SK-N-SH treated with all-trans-retinoic acid at 6 μM for 48 hours (cell line): ENCODE measurements around the gene BECN2.

Experiments
- ATAC-seq: fragments of 200-7000 bp; cut with Tn5 transposase; 3 replicates; pipeline ENCODE4 v1.9.1; 2020; ENCODE audit warnings: mild to moderate bottlenecking, moderate library complexity
- ARNTL ChIP-seq: fragments of 450-650 bp; formaldehyde crosslinking; IDR thresholded peaks from 2 replicates; pipeline ENCODE4 v1.5.0; 2020; ENCODE audit warnings: low read depth, mild to moderate bottlenecking, moderate library complexity, borderline replicate concordance
- BACH2 ChIP-seq: fragments of 250-450 bp; sonication (Bioruptor Pico); IDR thresholded peaks from 2 replicates; pipeline ENCODE4 v1.9.0; 2021; ENCODE audit warnings: mild to moderate bottlenecking, borderline replicate concordance
- CREB5 ChIP-seq: fragments of 250-450 bp; sonication (Bioruptor Pico); IDR thresholded peaks from 2 replicates; pipeline ENCODE4 v1.5.1; 2020; ENCODE audit warnings: low read depth, mild to moderate bottlenecking, moderate library complexity
- CSDC2 ChIP-seq: fragments of 250-450 bp; sonication (Bioruptor Pico); IDR thresholded peaks from 2 replicates; pipeline ENCODE4 v1.5.0; 2020; ENCODE audit warnings: mild to moderate bottlenecking, moderate library complexity
- CSRNP3 ChIP-seq: fragments of 250-450 bp; sonication (Bioruptor Pico); IDR thresholded peaks from 2 replicates; pipeline ENCODE4 v1.5.1; 2021; ENCODE audit warnings: mild to moderate bottlenecking, moderate library complexity
- ESRRG ChIP-seq: fragments of 250-450 bp; sonication (Bioruptor Pico); IDR thresholded peaks from 2 replicates; pipeline ENCODE4 v1.6.1; 2021; ENCODE audit warnings: mild to moderate bottlenecking
- GLIS3 ChIP-seq: fragments of 250-450 bp; sonication (Bioruptor Pico); IDR thresholded peaks from 2 replicates; pipeline ENCODE4 v1.5.0; 2020; ENCODE audit warnings: mild to moderate bottlenecking, moderate library complexity
- ISL1 ChIP-seq: fragments of 250-450 bp; sonication (Bioruptor Pico); IDR thresholded peaks from 2 replicates; pipeline ENCODE4 v2.1.2; 2022; ENCODE audit warnings: mild to moderate bottlenecking, moderate library complexity
- OSR1 ChIP-seq: fragments of 250-450 bp; sonication (Bioruptor Pico); IDR thresholded peaks from 2 replicates; pipeline ENCODE4 v1.8.0; 2022; ENCODE audit warnings: moderate library complexity, mild to moderate bottlenecking, inconsistent platforms
- PATZ1 ChIP-seq: fragments of 250-450 bp; sonication (Bioruptor Pico); IDR thresholded peaks from 2 replicates; pipeline ENCODE4 v1.8.0; 2020; ENCODE audit warnings: mild to moderate bottlenecking, moderate library complexity, borderline replicate concordance
- POU6F1 ChIP-seq: fragments of 250-450 bp; sonication (Bioruptor Pico); IDR thresholded peaks from 2 replicates; pipeline ENCODE4 v1.8.0; 2021; ENCODE audit warnings: low read depth, mild to moderate bottlenecking, moderate library complexity, borderline replicate concordance
- PPARA ChIP-seq: fragments of 250-450 bp; sonication (Bioruptor Pico); IDR thresholded peaks from 2 replicates; pipeline ENCODE4 v1.5.0; 2020; ENCODE audit warnings: mild to moderate bottlenecking, borderline replicate concordance
- SNAI2 ChIP-seq: fragments of 250-450 bp; sonication (Bioruptor Pico); IDR thresholded peaks from 2 replicates; pipeline ENCODE4 v1.5.0; 2020; ENCODE audit warnings: mild to moderate bottlenecking, moderate library complexity
- TOX ChIP-seq: fragments of 250-450 bp; sonication (Bioruptor Pico); IDR thresholded peaks from 2 replicates; pipeline ENCODE4 v1.8.0; 2021; ENCODE audit warnings: mild to moderate bottlenecking, moderate library complexity, borderline replicate concordance
- TSHZ2 ChIP-seq: fragments of 250-450 bp; sonication (Bioruptor Pico); IDR thresholded peaks from 2 replicates; pipeline ENCODE4 v1.5.0; 2020; ENCODE audit warnings: mild to moderate bottlenecking, moderate library complexity
- ZC3H10 ChIP-seq: fragments of 250-450 bp; sonication (Bioruptor Pico); IDR thresholded peaks from 2 replicates; pipeline ENCODE4 v1.5.1; 2021; ENCODE audit warnings: mild to moderate bottlenecking, moderate library complexity
- ZFP3 ChIP-seq: fragments of 250-450 bp; sonication (Bioruptor Pico); IDR thresholded peaks from 2 replicates; pipeline ENCODE4 v1.5.0; 2020; ENCODE audit warnings: mild to moderate bottlenecking, moderate library complexity
- ZFP30 ChIP-seq: fragments of 450-650 bp; formaldehyde crosslinking; IDR thresholded peaks from 2 replicates; pipeline ENCODE4 v1.5.0; 2022; ENCODE audit warnings: mild to moderate bottlenecking, moderate library complexity
- ZNF565 ChIP-seq: fragments of 450-650 bp; formaldehyde crosslinking; conservative IDR thresholded peaks from 2 replicates; pipeline ENCODE4 v1.5.0; 2020; ENCODE audit warnings: low read depth, mild to moderate bottlenecking, moderate library complexity
- ZNF70 ChIP-seq: fragments of 450-650 bp; formaldehyde crosslinking; IDR thresholded peaks from 2 replicates; pipeline ENCODE4 v1.5.0; 2020; ENCODE audit warnings: mild to moderate bottlenecking, moderate library complexity
- ZNF8 ChIP-seq: fragments of 450-650 bp; formaldehyde crosslinking; IDR thresholded peaks from 2 replicates; pipeline ENCODE4 v1.5.0; 2020; ENCODE audit warnings: mild to moderate bottlenecking, moderate library complexity

BECN2 gene

GRCh38 chr1:241957692-241958494 lies at the start of gene BECN2:
Gene BECN2, plus strand, starts transcription at chr1:241957767. Its CDS starts 0 bp downstream, at chr1:241957767.
- ATAC-seq: no peak
- TF ChIP-seq BACH2 (CRISPR knock-in tag) (no peak), GLIS3 (no peak), PATZ1 (CRISPR knock-in tag) (no peak), ISL1 (CRISPR knock-in tag) (no peak), SNAI2 (CRISPR knock-in tag) (no peak), OSR1 (no peak), ZNF565 (CRISPR knock-in tag) (no peak), CREB5 (CRISPR knock-in tag) (no peak), PPARA (no peak), POU6F1 (CRISPR knock-in tag) (no peak), TOX (CRISPR knock-in tag) (no peak)

- TF ChIP-seq TSHZ2 (CRISPR knock-in tag) (no peak), SNAI2 (CRISPR knock-in tag) (no peak), PPARA (no peak), ZC3H10 (no peak), ZNF8 (CRISPR knock-in tag) (no peak), ZFP30 (CRISPR knock-in tag) (no peak), BACH2 (CRISPR knock-in tag) (no peak), CSRNP3 (no peak), ARNTL (CRISPR knock-in tag) (no peak), ZNF70 (CRISPR knock-in tag) (no peak), ESRRG (no peak), PATZ1 (CRISPR knock-in tag) (no peak), CREB5 (CRISPR knock-in tag) (no peak), ZNF565 (CRISPR knock-in tag) (no peak), OSR1 (no peak), CSDC2 (CRISPR knock-in tag) (no peak), ZFP3 (no peak)
- ATAC-seq: no peak
These were observed 41.4 kb upstream of the BECN2 start for GRCh38 chr1:241916196-241916595.
